EH (cell line): ENCODE measurements around the gene ZBTB8A.

Experiments used
- DNase-seq: peaks from one replicate; pipeline ENCODE4 v3.0.0-alpha.2; 2015; ENCODE audit warnings: low read depth

The ZBTB8A gene

GRCh38 chr1:32652244-32652962 is 113.2 kb downstream of the ZBTB8A start:
- DNase-seq = no peak
